Activated CD4-positive, alpha-beta T cell treated with anti-CD3 and anti-CD28 coated beads, Interleukin-10, Interleukin-2, amounts not matched to agents 100 ng/mL and 50 ng/mL, durations not matched to agents 16 hours and 8 hours (primary cell): ENCODE measurements around the gene COPG2.

Source experiments
- DNase-seq: peaks from one replicate; pipeline ENCODE4 v3.0.0-alpha.2; 2020

The COPG2 gene

DNA sequence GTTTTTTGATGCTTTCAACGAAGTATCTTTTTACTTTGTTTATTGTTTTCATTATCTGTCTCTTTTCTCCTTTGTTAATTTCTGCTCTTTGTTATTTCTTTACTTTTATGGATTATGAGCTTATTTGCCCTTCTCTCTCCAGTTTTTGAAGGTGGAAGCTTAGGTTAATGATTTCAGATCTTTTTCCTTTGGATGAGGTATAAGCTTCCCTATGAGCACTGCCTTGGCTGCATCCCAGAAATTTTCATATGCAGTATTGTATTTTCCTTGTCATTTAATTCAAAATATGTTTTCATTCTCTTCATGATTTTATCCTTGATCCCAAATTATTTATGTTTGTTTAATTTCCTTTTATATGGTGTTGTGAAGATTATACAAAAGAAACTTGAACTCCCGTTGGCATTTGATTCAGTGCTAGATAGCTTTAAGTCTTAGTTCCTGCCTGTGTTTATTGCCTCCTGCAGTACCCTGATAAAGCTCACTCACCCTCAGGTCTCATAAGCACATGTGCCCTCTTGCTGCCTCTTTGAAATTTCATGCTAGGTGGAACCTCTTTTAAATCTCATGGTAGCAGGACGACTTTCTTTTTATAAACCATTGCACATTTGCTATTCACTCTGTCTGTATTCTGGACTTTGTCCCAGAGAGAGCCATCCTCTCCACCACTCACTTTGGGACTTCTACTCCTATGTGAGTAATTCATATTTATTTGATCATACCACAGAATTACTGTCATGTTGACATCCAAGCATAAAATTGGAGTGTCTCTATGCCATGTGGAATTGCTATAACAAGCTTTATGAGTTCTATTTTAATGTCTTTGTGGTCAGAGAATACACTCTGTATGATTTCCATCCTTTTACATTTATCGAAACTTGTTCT, 204.8 kb downstream of the COPG2 start:
- DNase-seq, result no peak

DNA sequence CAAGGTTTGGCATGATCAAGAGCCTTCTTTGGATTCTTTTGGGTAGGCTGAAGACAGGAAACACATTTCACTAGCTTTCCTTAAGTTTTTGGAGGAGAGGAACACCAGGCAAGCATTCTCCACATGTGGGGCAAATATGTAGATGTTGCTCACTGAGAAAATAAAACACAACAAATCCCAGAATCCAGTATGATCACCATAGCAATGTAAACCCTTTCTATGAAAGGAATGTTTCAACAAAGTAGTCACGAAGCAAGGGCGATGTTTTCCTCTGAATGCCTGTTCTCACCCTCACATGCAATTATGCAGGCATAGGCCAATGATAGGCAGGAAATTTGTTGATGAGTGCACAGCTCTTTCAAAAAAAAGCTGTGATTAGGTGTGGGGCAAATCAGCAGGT, 207.3 kb downstream of the COPG2 start:
- DNase-seq, result no peak

- peak; percentile 15 for DNase-seq
Measured at GRCh38 chr7:130458257-130458656, 210.3 kb downstream of the COPG2 start.
